HG03378 (cell line): Measurements from ENCODE around the gene RPL9.

Source experiments
- ATAC-seq: cut with Tn5 transposase; IDR thresholded peaks from one replicate; pipeline ENCODE4 v1.9.1; 2021; ENCODE audit warnings: mild to moderate bottlenecking, moderate library complexity; ENCODE audit not compliant: unreplicated experiment

The RPL9 gene

DNA sequence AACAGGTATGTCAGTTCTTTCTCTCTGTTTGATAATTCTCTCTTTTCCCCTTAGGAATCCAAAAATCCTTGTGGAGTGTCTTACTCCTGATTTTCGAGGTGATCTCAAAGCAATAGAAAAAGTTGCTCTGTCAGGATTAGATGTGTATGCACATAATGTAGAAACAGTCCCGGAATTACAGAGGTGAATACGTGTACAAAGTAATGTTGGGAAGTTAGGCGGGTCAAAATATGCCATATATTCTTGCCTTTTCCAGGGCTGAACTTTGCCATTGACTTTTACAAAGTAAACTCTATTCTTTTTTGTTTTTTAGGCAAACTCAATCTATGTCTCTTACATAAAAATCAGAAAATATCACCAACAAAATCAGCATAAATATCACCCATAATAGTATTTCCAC lies 8.7 kb upstream of the RPL9 start:
- no peak for ATAC-seq

DNA sequence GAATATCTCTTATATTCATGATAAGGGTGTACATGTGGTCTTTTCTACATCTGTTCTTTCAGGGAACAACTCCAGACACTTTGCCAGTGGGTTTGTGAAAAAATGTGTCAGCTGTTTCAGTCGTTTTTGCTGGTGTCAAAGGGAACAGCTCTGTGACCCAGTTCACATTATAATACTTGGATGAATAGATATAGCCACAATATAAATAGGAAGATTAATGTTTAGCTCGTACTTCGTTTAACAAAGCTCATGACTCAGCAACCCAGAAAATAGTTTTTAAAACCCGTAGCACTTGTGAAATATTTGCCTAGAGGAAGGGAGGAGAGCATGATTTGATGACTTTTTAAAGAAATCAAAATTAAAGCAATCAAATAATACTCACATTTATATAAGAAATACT lies 8.0 kb upstream of the RPL9 start:
- ATAC-seq: no peak

DNA sequence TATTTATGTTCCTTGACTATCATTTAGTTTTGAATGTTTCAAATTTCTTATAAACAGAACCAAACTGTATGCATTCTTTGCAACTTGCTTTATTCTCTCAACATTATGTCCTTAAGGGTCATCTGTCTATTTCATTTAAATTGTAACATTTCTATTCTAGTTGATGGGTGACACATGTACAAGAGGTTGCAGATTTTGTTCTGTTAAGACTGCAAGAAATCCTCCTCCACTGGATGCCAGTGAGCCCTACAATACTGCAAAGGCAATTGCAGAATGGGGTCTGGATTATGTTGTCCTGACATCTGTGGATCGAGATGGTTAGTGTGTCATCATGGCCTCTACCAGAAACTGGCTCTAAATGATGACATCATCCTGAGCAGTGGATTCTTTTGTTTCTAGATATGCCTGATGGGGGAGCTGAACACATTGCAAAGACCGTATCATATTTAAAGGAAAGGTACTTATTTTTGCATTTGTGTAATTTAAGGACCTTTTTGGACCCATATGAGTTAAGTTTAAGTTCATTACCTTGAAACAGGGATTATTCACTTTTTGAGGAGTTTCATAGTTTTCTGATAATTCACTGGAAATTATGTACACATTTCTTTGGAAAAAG lies 6.3 kb upstream of the RPL9 start:
- no peak for ATAC-seq

DNA sequence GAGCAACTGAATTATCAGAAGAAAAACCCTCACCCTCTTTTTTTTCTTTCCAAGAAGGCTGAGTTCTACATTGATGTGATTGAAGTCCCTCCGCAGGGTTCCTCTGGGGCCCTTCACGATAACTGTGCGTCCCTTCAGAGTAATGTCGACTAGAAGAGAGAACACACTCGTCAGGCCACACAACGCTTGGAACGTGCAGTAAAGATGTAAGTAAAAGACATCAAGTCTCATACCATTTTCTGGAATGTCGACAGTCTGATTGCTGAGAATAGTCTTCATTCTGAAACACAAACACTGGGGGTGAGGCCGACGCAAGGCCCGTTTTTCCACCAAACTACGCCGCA lies 589 bp downstream of the RPL9 start:
- peak; percentile 9 for ATAC-seq

DNA sequence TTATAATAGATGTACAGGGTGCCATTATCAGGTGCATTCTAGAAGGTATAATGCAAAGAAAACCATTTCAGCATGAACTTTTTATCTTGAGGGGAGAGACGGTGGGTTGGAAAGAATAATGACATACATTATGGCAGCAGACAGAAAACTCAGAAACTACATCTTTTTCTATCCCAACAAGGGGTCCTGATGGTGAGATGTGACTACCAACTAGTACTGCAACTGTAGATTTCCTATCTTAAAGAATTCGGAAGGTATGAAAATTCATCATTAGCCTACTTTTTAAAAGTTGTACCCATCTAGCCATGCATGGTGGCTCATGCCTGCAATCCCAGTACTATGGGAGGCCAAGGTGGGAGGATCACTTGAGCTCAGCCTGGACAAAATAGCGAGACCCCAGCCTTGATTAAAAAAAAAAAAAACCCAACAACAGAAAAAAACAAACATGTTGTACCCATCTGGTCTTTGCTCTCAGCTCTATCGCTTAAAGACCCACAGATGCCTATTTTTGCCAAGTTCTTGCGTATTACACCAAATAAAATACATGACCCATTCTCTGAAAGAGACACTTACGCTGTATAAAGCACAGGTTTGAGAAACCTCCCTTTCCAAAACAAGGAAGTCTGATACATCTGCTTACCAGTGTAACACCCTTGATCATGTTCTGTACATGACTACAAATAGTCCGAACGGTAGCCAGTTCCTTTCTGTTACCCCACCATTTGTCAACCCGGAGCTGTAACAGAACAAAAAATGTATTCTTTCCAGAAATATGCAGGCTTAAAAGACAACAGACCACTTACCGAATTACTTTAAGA lies 1.6 kb downstream of the RPL9 start:
- no peak for ATAC-seq

DNA sequence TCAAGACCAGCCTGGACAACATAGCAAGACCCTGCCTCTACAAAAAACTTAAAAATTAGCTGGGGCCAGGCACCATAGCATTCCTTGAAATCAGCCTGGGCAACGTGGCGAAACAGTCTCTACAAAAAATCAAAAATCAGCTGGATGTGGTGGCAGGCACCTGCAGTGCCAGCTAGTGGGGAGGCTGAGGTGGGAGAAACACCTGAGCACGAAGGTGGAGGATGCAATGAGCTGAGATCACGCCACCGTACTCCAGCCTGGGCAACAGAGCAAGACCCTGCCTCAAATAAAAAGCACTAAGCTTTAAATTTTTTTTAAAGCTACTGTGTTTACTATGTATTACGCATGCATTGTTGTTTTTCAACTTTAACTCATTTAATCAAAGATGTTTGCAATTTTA lies 3.2 kb downstream of the RPL9 start:
- ATAC-seq: no peak

DNA sequence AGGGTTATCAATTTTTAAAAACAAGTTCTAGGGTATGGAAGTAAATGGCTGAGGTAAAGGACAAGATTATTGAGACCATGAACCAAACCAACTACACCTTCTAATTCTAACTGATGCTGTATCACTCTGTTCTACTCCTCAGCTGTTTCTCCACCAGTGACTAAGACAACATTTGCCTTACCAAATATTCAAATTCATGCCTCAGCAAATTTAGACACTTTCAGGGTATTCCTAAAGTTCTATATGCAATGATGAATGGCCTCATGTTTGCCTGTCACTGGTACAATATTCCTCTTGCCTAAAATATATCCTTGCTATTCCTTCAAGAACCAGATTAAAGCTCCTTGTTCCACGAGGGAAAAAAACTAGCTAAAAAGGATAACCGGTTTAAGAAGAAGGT lies 5.0 kb downstream of the RPL9 start:
- no peak for ATAC-seq

DNA sequence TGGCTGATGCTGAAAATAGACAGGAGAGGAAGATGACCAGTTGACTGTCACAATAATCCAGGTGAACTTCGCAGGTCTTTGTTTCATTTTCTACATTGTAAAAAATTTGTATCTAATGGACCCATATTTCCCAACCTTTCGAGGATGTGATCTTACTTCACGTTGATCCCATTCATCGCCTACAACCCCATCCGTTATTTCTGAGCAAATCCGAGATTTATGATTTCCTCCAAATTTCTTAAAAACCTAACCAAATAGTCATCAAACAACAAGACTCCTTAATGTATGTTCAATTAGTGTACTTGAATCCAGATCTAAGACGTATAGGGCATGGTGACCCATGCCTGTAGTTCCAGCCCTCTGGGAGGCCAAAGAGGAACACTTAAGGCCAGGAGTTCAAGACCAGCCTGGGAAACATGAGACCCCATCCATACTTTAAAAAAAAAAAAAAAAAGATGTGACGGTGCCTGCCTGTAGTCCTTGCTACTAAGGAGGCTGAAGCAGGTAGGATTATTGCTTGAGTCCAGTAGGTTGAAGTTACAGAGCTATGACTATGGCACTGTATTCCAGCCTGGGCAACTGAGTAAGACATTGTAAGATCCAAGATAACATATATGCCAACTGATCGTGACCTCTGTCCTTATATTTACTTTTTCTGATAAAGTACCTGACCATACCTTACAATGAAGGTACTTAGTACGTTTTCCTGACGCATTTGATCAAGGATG lies 5.7 kb downstream of the RPL9 start:
- no peak for ATAC-seq

DNA sequence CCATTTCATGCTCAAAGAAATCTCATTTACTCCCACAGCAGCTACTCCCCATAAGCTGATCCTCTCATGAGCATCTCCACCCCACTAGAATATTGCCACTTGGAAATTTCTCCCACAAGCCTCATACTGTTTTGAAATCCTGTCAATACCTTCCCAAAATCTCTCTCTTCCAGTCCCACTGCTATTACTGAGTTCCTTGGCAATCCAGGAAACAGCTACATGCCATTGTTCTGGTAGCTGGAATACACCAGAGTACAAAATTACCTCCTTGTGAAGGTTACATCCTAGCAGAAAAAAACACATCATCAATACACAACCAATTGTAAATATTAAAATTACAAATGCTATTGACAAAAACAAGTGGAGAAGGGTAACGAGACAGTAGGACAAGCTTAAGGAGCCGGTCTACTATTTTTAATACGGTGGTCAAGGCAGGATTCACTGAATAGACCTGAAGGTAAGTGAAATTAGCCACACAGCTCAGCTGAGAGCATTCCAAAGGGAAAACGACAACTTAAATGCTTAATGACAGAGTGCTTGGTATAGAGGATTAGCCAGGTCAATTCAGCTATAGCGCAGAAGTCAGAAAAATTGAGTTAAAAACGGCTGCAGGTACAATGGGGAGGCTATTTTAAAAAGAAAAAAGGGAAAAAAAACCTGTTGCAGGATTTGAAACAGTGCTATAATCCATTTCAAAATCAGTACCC lies 6.4 kb downstream of the RPL9 start:
- ATAC-seq: no peak

DNA sequence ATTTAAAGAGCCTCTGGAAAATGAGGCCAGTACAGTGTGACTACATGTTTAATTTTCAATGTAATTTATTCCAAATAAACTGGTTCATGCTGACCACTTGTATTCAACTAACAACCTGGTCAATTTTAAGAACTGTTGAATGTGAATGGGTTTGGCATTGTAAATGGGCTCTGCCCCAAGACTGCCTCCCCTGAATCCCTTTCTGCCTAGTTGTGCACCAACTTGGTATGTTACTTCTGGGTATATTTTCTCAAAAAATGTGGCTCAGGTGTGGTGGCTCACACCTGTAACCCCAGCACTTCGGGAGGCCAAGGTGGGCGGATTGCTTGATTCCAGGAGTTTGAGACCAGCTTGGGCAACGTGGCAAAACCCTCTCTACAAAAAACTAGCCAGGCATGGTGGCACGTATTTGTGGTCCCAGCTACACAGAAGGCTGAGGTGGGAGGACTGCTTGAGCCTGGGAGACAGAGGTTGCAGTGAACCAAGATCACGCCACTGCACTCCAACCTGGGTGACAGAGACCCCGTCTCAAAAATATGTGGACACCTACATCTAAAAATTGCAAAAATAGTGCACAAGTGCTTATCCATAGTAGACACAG lies 7.2 kb downstream of the RPL9 start:
- no peak for ATAC-seq

DNA sequence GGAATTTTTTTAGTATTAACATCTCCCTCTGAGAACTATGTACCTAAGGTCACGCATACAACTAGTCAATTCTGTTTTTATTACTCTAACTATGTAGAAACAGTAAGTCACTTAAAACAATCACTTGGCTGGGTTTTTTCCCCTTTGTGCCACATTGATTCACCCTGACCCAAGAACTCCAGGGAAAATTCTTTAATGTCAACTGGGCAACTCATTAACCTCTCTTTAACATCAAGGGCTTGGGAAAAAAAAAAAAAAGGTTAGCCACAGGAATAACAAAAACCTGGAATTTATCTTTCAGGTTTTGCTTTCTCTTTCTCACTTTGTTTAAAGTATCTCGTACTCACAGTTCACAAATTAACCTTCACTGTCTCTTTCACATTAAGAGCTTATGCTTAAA lies 8.1 kb downstream of the RPL9 start:
- ATAC-seq: no peak

DNA sequence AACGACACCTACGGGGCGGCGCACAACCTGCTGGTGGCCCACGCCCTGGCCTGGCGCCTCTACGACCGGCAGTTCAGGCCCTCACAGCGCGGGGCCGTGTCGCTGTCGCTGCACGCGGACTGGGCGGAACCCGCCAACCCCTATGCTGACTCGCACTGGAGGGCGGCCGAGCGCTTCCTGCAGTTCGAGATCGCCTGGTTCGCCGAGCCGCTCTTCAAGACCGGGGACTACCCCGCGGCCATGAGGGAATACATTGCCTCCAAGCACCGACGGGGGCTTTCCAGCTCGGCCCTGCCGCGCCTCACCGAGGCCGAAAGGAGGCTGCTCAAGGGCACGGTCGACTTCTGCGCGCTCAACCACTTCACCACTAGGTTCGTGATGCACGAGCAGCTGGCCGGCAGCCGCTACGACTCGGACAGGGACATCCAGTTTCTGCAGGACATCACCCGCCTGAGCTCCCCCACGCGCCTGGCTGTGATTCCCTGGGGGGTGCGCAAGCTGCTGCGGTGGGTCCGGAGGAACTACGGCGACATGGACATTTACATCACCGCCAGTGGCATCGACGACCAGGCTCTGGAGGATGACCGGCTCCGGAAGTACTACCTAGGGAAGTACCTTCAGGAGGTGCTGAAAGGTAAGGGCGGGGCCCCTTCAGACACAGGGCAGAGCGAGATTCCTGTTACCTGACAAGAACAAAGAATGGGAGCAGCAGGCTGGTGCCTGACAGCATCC lies 11.7 kb downstream of the RPL9 start:
- peak; percentile 77 for ATAC-seq

DNA sequence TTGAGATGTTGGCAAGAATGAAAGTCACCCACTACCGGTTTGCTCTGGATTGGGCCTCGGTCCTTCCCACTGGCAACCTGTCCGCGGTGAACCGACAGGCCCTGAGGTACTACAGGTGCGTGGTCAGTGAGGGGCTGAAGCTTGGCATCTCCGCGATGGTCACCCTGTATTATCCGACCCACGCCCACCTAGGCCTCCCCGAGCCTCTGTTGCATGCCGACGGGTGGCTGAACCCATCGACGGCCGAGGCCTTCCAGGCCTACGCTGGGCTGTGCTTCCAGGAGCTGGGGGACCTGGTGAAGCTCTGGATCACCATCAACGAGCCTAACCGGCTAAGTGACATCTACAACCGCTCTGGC lies 12.3 kb downstream of the RPL9 start:
- no peak for ATAC-seq

DNA sequence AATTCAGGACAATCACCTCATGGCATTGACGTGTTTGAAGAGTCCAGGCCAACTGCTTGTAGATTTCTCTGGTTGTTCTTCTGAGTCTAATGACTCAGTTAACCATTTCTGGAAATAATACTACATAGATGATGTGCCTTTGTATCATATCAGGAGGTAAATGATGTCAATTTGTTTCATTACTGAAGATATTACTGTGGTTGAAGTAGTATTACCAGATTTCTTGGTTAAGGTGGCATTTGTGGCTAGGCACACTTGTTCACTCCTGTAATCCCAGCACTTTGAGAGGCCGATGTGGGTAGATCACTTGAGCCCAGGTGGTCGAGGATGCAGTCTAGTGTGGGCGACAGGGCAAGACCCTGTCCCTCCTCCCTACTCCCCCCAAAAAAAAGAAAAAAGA lies 15.7 kb downstream of the RPL9 start:
- no peak for ATAC-seq

DNA sequence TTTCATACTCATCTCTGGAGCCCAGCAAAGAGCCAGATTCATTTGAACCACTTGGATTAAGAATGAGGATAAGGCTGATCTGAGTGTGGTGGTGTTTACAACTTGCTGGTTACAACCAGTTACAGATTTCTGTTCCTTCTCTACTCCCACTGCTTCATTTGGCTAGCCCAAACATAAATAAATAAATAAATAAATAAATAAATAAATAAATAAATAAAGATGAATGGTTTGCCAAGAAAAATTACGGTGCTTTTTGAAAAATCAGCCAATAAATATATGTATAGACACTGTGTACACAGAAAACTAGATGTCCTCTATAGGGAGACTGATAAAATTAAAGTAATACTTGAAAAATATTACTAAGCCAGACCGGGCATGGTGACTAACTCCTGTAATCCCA lies 17.1 kb downstream of the RPL9 start:
- no peak for ATAC-seq

DNA sequence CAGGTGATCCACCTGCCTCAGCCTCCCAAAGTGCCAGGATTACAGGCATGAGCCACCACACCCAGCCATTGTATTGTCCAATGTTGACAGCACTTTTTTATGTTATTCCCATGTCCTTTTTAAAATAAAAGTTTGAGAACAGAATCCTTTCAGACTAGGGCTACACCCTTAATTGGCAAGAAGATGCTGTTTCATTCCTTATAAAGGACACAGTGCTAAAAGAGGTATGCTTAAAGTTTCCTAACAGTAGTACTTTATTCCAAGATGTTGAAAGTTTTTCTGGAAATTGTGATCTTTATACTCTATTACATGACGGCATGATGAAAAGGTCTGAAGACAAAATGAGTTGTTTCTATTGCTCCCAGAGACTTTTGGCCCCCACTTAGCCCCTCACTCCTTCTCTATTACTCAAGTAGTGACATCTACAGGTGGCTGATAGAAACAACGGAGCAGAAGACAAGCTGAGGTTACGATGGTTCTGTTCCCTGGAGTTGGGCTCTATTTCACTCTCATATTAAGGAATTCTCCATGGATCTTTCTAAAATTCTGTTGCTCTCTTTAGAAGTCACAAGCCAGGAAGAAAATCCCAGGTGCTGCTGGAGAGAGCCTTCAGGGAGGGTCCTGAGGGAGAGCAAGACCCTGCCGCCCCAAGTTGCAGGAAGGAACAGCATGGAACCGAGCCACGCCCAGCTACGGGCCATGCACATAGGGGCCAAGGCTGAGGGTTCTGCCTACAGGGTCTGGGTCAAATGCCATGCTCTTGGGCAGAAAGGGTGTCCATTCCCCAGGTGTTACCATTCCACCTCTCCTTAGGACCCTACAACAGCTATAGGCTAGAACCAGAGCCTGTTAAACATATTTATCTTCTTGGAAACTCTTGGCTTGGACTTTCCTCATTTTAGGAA lies 22.8 kb downstream of the RPL9 start:
- ATAC-seq: no peak

DNA sequence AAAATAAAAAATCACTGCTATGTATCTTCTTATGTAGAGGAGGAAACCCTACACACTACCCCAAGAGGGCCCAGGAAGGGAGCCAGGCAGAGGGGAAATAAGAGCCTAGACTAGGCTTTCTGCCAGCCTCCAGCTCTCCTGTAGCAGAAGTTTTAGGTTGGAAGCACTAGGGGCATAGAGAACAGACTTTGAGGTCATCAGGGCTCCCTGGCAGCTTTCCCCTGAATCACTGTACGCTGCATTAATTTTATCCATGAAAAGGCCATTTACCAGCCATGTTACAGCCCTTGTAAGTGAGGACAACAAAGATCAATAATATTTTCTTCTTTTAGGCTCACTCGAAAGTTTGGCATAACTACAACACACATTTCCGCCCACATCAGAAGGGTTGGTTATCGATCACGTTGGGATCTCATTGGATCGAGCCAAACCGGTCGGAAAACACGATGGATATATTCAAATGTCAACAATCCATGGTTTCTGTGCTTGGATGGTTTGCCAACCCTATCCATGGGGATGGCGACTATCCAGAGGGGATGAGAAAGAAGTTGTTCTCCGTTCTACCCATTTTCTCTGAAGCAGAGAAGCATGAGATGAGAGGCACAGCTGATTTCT lies 24.7 kb downstream of the RPL9 start:
- ATAC-seq: no peak

DNA sequence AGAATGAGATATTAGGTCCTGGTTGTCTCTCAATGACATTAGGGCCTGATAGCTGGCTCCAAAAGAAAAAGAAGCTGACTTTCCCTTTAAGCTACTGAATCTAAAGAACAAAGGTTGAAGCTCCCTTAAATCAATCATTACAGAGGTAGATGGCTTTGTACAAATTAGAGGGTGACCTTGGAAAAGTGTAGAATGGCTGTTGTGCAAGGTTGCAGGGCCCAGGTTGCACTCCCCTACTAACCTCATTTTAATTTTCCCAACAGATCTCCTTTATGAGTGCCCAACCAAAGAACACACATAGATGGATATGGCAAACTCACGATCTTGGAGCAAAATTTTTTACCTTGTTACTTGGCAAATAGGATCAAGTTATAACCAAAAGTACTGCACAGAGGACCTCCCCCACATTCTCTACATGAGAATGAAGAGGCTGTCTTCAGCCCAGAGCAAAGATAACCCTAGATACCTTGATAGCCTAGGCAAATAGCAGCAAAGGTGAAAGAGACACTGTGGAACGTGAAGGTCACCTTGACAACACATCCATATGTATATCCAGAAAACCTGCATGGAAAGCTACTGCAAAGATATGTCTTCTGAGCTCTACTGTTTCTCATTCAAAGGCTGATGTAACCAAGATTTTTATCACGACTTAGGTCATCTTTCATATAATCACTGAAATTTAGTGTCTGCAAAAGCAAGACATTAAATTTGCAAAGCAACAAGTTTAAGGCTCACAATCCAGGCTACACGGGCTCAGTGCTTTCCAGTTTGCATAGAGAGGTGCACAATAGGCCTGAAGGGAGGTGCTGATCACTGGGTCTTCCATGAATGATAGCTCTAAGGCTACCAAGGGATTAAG lies 29.0 kb downstream of the RPL9 start:
- no peak for ATAC-seq
